GM23248 (cell line): ENCODE data around the gene SETBP1. TPM values are rescaled to one million over a fixed set of nuclear protein-coding genes. Genes with fewer than 3 reads are reported as not detected.

Source experiments
- DNase-seq: peaks from one replicate; pipeline ENCODE4 v3.0.0-alpha.2; 2015
- H2AFZ ChIP-seq: fragments of 200-600 bp; sonication (generic); 2 replicates; pipeline ENCODE4 v1.6.1; 2016; ENCODE audit warnings: antibody characterized with exemption
- H3F3A ChIP-seq: fragments of 200-600 bp; sonication (generic); 2 replicates; pipeline ENCODE4 v1.6.1; 2016; ENCODE audit warnings: mild to moderate bottlenecking, antibody characterized with exemption, mixed run types; ENCODE audit not compliant: insufficient read depth
- H3K27ac ChIP-seq: fragments of 200-600 bp; sonication (generic); 2 replicates; pipeline ENCODE4 v1.5.1; 2016; ENCODE audit warnings: mild to moderate bottlenecking
- H3K27me3 ChIP-seq: fragments of 200-600 bp; sonication (generic); replicated peaks from 2 replicates; pipeline ENCODE4 v1.6.1; 2016; ENCODE audit warnings: mild to moderate bottlenecking; ENCODE audit not compliant: insufficient read depth
- H3K36me3 ChIP-seq: fragments of 200-600 bp; sonication (generic); 2 replicates; pipeline ENCODE4 v1.6.1; 2016; ENCODE audit warnings: low read depth, mild to moderate bottlenecking
- H3K4me1 ChIP-seq: fragments of 200-600 bp; sonication (generic); 2 replicates; pipeline ENCODE4 v1.6.1; 2016; ENCODE audit warnings: mild to moderate bottlenecking; ENCODE audit not compliant: insufficient read depth
- H3K4me2 ChIP-seq: fragments of 200-600 bp; sonication (generic); one replicate; pipeline ENCODE4 v1.6.1; 2016; ENCODE audit warnings: mild to moderate bottlenecking; ENCODE audit not compliant: unreplicated experiment
- H3K4me3 ChIP-seq: fragments of 200-600 bp; sonication (generic); 2 replicates; pipeline ENCODE4 v1.5.1; 2016; ENCODE audit warnings: mild to moderate bottlenecking
- H3K79me2 ChIP-seq: fragments of 200-600 bp; sonication (generic); 2 replicates; pipeline ENCODE4 v1.6.1; 2016; ENCODE audit warnings: mild to moderate bottlenecking; ENCODE audit not compliant: insufficient read depth
- H3K9ac ChIP-seq: fragments of 200-600 bp; sonication (generic); 2 replicates; pipeline ENCODE4 v1.6.1; 2016; ENCODE audit warnings: mild to moderate bottlenecking
- H3K9me2 ChIP-seq: fragments of 200-600 bp; sonication (generic); 2 replicates; pipeline ENCODE4 v1.6.1; 2016; ENCODE audit warnings: mixed run types, mild to moderate bottlenecking, moderate library complexity; ENCODE audit not compliant: insufficient read depth
- H3K9me3 ChIP-seq: fragments of 200-600 bp; sonication (generic); one replicate; pipeline ENCODE4 v1.6.1; 2017; ENCODE audit warnings: low read depth
- H4K20me1 ChIP-seq: fragments of 200-600 bp; sonication (generic); 2 replicates; pipeline ENCODE4 v1.6.0; 2016; ENCODE audit not compliant: insufficient read depth
- EZH2 ChIP-seq: fragments of 200-600 bp; sonication (generic); IDR thresholded peaks from 2 replicates; pipeline ENCODE4 v1.6.1; 2018; ENCODE audit warnings: antibody characterized with exemption, mild to moderate bottlenecking; ENCODE audit not compliant: insufficient read depth, poor library complexity, severe bottlenecking
- EZH2phosphoT487 ChIP-seq: fragments of 200-600 bp; sonication (generic); IDR thresholded peaks from 2 replicates; pipeline ENCODE4 v1.6.1; 2018; ENCODE audit warnings: antibody characterized with exemption, moderate library complexity, mild to moderate bottlenecking, low read depth; ENCODE audit not compliant: insufficient read depth
- WGBS, 2 experiments: methylation state at CpG; one replicate each; pipeline ENCODE4 v1.1.6; 2015 to 2017; ENCODE audit warnings: low lambda C conversion rate in 2 of 2, low coverage in 1 of 2; ENCODE audit errors: missing lambda C conversion rate in 2 of 2; 5-methylcytosine and 5-hydroxymethylcytosine counted together
- in situ Hi-C: fragments of 300-500 bp; cut with MboI; formaldehyde crosslinking; loops from 2 replicates; pipeline ENCODE4 v1.15.0; 2020
- polyA plus RNA-seq: library from polyadenylated mRNA; unstranded; fragments of >200 nt; fragmentation: Nextera tagmentation; extraction: Ambion mirVana; gene quantifications from 2 replicates; pipeline ENCODE4 v1.2.1, GENCODE V29; 2016
- total RNA-seq: library from RNA; depleted of rRNA; stranded (reverse); fragments of >200 nt; shearing (Covaris generic); gene quantifications from 2 replicates; pipeline ENCODE4 v1.2.3, GENCODE V29; 2014

The SETBP1 gene
- total and polyA plus RNA-seq, 2 experiments from 2014 or later: 1.3 to 4.1 TPM

DNA sequence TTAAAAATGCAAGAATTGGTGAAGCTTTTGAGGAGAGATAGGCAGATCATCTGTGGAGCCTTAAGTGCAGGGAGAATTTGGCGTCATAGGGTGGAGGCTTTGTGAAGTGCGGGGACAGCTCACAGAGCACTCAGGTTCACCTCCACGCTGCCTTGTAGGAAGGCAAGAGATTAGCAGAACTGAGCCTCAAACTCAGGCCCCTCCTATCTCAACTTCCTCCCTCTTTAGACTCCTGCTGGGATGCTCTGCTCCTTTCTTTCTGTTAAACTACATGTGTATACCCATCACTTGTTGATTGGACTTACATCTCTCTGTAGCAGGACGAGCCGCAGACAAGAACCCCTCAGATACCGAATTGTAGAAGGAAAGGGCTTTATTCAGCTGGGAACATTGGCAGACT is 422.2 kb downstream of the SETBP1 start:
- Histone ChIP-seq H3K4me1 (peaks cover 26% of the 10 kb centered on the region), H3K27ac (no peak overlapping the region), H2AFZ (no peak overlapping the region), H3K27me3 (no peaks in the 10 kb centered on the region), H4K20me1 (no peaks in the 10 kb centered on the region), H3K9me2 (no peaks in the 10 kb centered on the region), H3K36me3 (no peaks in the 10 kb centered on the region), H3K4me3 (no peak overlapping the region), H3F3A (peaks cover 22% of the 10 kb centered on the region), H3K9ac (no peak overlapping the region), H3K9me3 (no peaks in the 10 kb centered on the region), H3K4me2 (no peak overlapping the region), H3K79me2 (no peaks in the 10 kb centered on the region)
- no peak for TF ChIP-seq EZH2phosphoT487
- no peak for TF ChIP-seq EZH2
- in situ Hi-C loops: no loop called here
- 91 to 92% methylated on average over 6 of the region's 6 CpGs for WGBS, 2 experiments
- DNase-seq: no peak

DNA sequence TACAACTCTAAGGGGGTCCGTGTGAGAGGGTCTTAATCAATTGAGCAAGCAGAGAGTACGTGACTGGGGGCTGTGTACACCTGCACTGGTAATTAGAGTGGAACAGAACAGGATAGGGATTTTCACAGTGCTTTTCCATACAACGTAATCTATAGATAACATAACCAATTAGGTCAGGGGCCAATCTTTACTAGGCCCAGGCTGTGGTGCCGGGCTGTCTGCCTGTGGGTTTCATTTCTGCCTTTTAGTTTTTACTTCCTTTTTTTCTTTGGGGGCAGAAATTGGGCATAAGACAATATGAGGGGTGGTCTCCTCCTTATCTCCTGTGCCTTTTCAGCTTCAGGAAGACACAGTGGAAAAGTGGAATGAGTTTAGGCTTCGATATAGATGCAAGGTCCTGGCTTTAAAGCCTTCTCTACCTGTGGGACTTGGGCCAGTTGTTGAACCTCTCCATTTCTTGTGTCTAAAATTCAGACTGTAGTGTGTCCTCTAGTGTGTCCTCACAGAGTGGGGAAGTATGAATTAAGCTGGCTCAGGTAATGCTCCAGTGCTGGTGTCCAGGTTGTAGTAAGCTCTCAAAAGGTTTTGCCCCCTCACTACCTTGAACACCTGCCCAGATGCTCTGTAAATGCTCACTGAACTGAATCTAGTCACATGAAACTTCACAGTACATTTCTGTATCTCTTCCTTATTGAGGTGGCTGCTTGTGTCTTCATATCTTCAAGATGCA is 422.8 kb downstream of the SETBP1 start:
- Histone ChIP-seq H3K4me1 (peaks cover 31% of the 10 kb centered on the region), H3K4me2 (no peak overlapping the region), H3K9me2 (no peaks in the 10 kb centered on the region), H3F3A (peaks cover 26% of the 10 kb centered on the region), H2AFZ (no peak overlapping the region), H3K79me2 (no peaks in the 10 kb centered on the region), H3K36me3 (no peaks in the 10 kb centered on the region), H4K20me1 (no peaks in the 10 kb centered on the region), H3K27ac (no peak overlapping the region), H3K9me3 (no peaks in the 10 kb centered on the region), H3K4me3 (no peak overlapping the region), H3K9ac (no peak overlapping the region), H3K27me3 (no peaks in the 10 kb centered on the region)
- no peak for DNase-seq
- in situ Hi-C loops: no loop called here
- TF ChIP-seq EZH2 (no peak), EZH2phosphoT487 (no peak)
- 85 to 88% methylated on average over 5 of the region's 5 CpGs for WGBS, 2 experiments

GRCh38 chr18:45104049-45104395 is 423.3 kb downstream of the SETBP1 start:
- in situ Hi-C loops: no loop called here
- Histone ChIP-seq H3K27ac (no peak overlapping the region), H3K9me2 (no peaks in the 10 kb centered on the region), H3K27me3 (no peaks in the 10 kb centered on the region), H4K20me1 (no peaks in the 10 kb centered on the region), H3K4me1 (peaks cover 36% of the 10 kb centered on the region), H3K79me2 (no peaks in the 10 kb centered on the region), H3K36me3 (no peaks in the 10 kb centered on the region), H3K9me3 (no peaks in the 10 kb centered on the region), H3K4me2 (no peak overlapping the region), H2AFZ (no peak overlapping the region), H3K9ac (no peak overlapping the region), H3F3A (peaks cover 31% of the 10 kb centered on the region), H3K4me3 (no peak overlapping the region)
- 94 to 96% methylated on average over 1 of the region's 1 CpG for WGBS, 2 experiments
- DNase-seq: no peak
- TF ChIP-seq EZH2 (no peak), EZH2phosphoT487 (no peak)

GRCh38 chr18:45106331-45106774 is 425.7 kb downstream of the SETBP1 start:
- no peaks in the 10 kb centered on the region for H4K20me1 ChIP-seq
- no peak overlapping the region for H3K4me3 ChIP-seq
- H3K36me3 ChIP-seq: no peaks in the 10 kb centered on the region
- peaks cover 53% of the 10 kb centered on the region for H3F3A ChIP-seq
- H3K27me3 ChIP-seq: no peaks in the 10 kb centered on the region
- H3K27ac ChIP-seq: peak overlapping the region; percentile 61
- peaks cover 60% of the 10 kb centered on the region for H3K4me1 ChIP-seq
- H3K9ac ChIP-seq: peak overlapping the region; percentile 12; the same call in 1 of the 2 replicates
- no peak overlapping the region for H2AFZ ChIP-seq
- peak; percentile 75 for DNase-seq
- H3K9me3 ChIP-seq: no peaks in the 10 kb centered on the region
- 41% methylated on average over 2 of the region's 2 CpGs for WGBS, 2 experiments
- in situ Hi-C loops: no loop called here
- TF ChIP-seq EZH2 (no peak), EZH2phosphoT487 (no peak)
- H3K4me2 ChIP-seq: peak overlapping the region; percentile 27
- H3K9me2 ChIP-seq: no peaks in the 10 kb centered on the region
- no peaks in the 10 kb centered on the region for H3K79me2 ChIP-seq
